Keratinocyte (primary cell): ENCODE data around the gene DNALI1.

Source experiments
- EZH2 ChIP-seq: IDR thresholded peaks from one replicate; pipeline ENCODE4 v1.6.1; 2012; ENCODE audit warnings: inconsistent platforms, mild to moderate bottlenecking, low read length, moderate library complexity
- TF ChIP-seq, protein P1 (sequence below), 3 experiments: IDR thresholded peaks in 1 of 3; conservative IDR thresholded peaks in 1 of 3; optimal IDR thresholded peaks in 1 of 3; 2 replicates in 2 of 3; 3 replicates in 1 of 3; pipeline versions ENCODE3 to v1.5.1; 2011; ENCODE audit warnings: low read length in 3 of 3, mild to moderate bottlenecking in 3 of 3, moderate library complexity in 2 of 3, control low read depth in 1 of 3, inconsistent platforms in 1 of 3; ENCODE audit not compliant: insufficient read depth in 2 of 3; ENCODE audit errors: extremely low read depth in 1 of 3

DNA sequence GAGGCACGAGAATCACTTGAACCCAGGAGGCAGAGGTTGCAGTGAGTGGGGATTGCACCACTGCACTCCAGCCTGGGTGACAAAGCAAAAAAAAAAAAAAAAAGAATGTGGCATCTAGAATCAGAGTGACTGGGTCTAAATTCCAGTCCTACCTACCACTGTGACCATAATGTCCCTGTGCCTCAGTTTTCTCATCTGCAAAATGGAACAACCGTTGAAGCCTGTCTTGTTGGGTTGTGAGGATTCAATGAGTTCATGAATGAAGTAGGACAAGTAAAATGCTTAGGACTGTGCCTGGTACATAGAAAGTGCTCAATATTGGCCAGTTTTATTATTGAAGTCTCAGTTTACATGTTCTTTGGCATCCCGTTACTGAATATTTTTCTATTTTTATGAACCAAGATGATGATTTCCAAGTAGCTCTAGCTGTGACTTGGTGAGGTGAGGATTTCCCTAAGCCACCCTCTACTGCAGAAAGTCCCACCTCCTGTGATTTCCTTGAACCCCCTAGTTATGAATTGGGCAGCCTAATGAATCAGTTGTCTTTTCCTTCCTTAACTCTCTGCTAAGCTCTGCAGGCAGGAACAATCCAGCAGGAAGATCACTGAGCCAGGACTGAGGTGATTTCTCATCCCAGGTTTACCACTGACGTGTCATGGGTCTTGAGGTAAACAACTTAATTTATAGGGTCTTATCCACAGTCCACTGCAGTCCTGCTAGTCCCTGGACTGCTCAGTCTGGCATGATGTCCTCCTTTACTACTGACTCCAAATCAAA lies 23.2 kb upstream of the DNALI1 start:
- TF ChIP-seq, protein P1, sequence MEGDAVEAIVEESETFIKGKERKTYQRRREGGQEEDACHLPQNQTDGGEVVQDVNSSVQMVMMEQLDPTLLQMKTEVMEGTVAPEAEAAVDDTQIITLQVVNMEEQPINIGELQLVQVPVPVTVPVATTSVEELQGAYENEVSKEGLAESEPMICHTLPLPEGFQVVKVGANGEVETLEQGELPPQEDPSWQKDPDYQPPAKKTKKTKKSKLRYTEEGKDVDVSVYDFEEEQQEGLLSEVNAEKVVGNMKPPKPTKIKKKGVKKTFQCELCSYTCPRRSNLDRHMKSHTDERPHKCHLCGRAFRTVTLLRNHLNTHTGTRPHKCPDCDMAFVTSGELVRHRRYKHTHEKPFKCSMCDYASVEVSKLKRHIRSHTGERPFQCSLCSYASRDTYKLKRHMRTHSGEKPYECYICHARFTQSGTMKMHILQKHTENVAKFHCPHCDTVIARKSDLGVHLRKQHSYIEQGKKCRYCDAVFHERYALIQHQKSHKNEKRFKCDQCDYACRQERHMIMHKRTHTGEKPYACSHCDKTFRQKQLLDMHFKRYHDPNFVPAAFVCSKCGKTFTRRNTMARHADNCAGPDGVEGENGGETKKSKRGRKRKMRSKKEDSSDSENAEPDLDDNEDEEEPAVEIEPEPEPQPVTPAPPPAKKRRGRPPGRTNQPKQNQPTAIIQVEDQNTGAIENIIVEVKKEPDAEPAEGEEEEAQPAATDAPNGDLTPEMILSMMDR (optimal IDR thresholded peaks at IDR 0.05 in 1 of 3, IDR thresholded peaks at IDR 0.05 in 1 of 3, conservative IDR thresholded peaks at IDR 0.05 in 1 of 3; ENCODE audit: extremely low read depth in 1 of 3, insufficient read depth in 2 of 3, low read length in 3 of 3): no peak
- no peak for TF ChIP-seq EZH2
